GM23338 (cell line): Measurements from ENCODE around the gene TBX18. TPM values are rescaled to one million over a fixed set of nuclear protein-coding genes. Genes with fewer than 3 reads are reported as not detected.

Source experiments
- ATAC-seq: fragments of 200-7000 bp; cut with Tn5 transposase; 3 replicates; pipeline ENCODE4 v1.9.1; 2020
- DNase-seq: peaks from one replicate; pipeline ENCODE4 v3.0.0-alpha.2; 2015; ENCODE audit warnings: low spot score
- H2AFZ ChIP-seq: fragments of 200-600 bp; sonication (generic); 2 replicates; pipeline ENCODE4 v1.8.0; 2016; ENCODE audit warnings: antibody characterized with exemption, mild to moderate bottlenecking, moderate library complexity
- H3F3A ChIP-seq: fragments of 200-600 bp; sonication (generic); replicated peaks from 2 replicates; pipeline ENCODE4 v1.8.0; 2017; ENCODE audit warnings: antibody characterized with exemption, mixed run types, low read depth
- H3K27ac ChIP-seq: fragments of 200-600 bp; sonication (generic); 2 replicates; pipeline ENCODE4 v1.6.1; 2016; ENCODE audit warnings: low read depth
- H3K27me3 ChIP-seq: fragments of 200-600 bp; sonication (generic); 2 replicates; pipeline ENCODE4 v1.8.0; 2016; ENCODE audit warnings: mild to moderate bottlenecking, mixed run types, moderate library complexity; ENCODE audit not compliant: insufficient read depth
- H3K36me3 ChIP-seq: fragments of 200-600 bp; sonication (generic); 2 replicates; pipeline ENCODE4 v1.8.0; 2016; ENCODE audit warnings: mild to moderate bottlenecking; ENCODE audit not compliant: insufficient read depth
- H3K4me1 ChIP-seq: fragments of 200-600 bp; sonication (generic); 2 replicates; pipeline ENCODE4 v1.8.0; 2016; ENCODE audit warnings: mild to moderate bottlenecking, moderate library complexity; ENCODE audit not compliant: insufficient read depth
- H3K4me2 ChIP-seq: fragments of 200-600 bp; sonication (generic); 2 replicates; pipeline ENCODE4 v1.7.1; 2017; ENCODE audit warnings: mixed run types
- H3K4me3 ChIP-seq: fragments of 200-600 bp; sonication (generic); 2 replicates; pipeline ENCODE4 v1.6.1; 2016; ENCODE audit warnings: mixed run types
- H3K79me2 ChIP-seq: fragments of 200-600 bp; sonication (generic); replicated peaks from 2 replicates; pipeline ENCODE4 v1.8.0; 2017; ENCODE audit warnings: mild to moderate bottlenecking; ENCODE audit not compliant: insufficient read depth
- H3K9me2 ChIP-seq: fragments of 200-600 bp; sonication (generic); 2 replicates; pipeline ENCODE4 v1.8.0; 2017; ENCODE audit not compliant: insufficient read depth
- H4K20me1 ChIP-seq: fragments of 200-600 bp; sonication (generic); replicated peaks from 2 replicates; pipeline ENCODE4 v1.8.0; 2017; ENCODE audit warnings: mild to moderate bottlenecking; ENCODE audit not compliant: insufficient read depth
- H3K27ac Mint-ChIP-seq: 2 replicates; pipeline ENCODE4 v1.8.0; 2020; ENCODE audit warnings: inconsistent platforms, mild to moderate bottlenecking, moderate library complexity, mixed read lengths
- H3K27me3 Mint-ChIP-seq: 3 replicates; pipeline ENCODE4 v1.8.0; 2022; ENCODE audit warnings: low read depth, mild to moderate bottlenecking, moderate library complexity, mixed read lengths, inconsistent platforms; ENCODE audit not compliant: insufficient read depth, poor library complexity
- H3K36me3 Mint-ChIP-seq: 3 replicates; pipeline ENCODE4 v1.8.0; 2021; ENCODE audit warnings: low read depth, mild to moderate bottlenecking, inconsistent platforms, moderate library complexity, mixed read lengths
- H3K4me1 Mint-ChIP-seq: 3 replicates; pipeline ENCODE4 v1.8.0; 2020; ENCODE audit warnings: mild to moderate bottlenecking, inconsistent platforms, mixed read lengths
- H3K4me3 Mint-ChIP-seq: 3 replicates; pipeline ENCODE4 v1.8.0; 2021; ENCODE audit warnings: moderate library complexity, mild to moderate bottlenecking, inconsistent platforms, mixed read lengths
- H3K9me3 Mint-ChIP-seq: 3 replicates; pipeline ENCODE4 v1.8.0; 2020; ENCODE audit warnings: moderate library complexity, mild to moderate bottlenecking, inconsistent platforms, mixed read lengths
- EZH2 ChIP-seq: fragments of 200-600 bp; sonication (generic); IDR thresholded peaks from one replicate; pipeline ENCODE4 v1.8.0; 2017; ENCODE audit warnings: antibody characterized with exemption, mild to moderate bottlenecking, low read depth; ENCODE audit not compliant: unreplicated experiment
- EZH2phosphoT487 ChIP-seq: fragments of 200-600 bp; sonication (generic); IDR thresholded peaks from one replicate; pipeline ENCODE4 v1.8.1; 2018; ENCODE audit warnings: antibody characterized with exemption; ENCODE audit not compliant: unreplicated experiment
- NANOG ChIP-seq: IDR thresholded peaks from 2 replicates; pipeline ENCODE4 v1.6.1; 2016; ENCODE audit warnings: antibody characterized with exemption, borderline replicate concordance
- POLR2AphosphoS5 ChIP-seq: IDR thresholded peaks from 2 replicates; pipeline ENCODE4 v1.6.1; 2016; ENCODE audit warnings: antibody characterized with exemption, low read depth
- ZNF114 ChIP-seq: fragments of 250-450 bp; sonication (Bioruptor Pico); IDR thresholded peaks from 2 replicates; pipeline ENCODE4 v1.5.0; 2020; ENCODE audit warnings: mild to moderate bottlenecking, moderate library complexity
- ZNF462 ChIP-seq: fragments of 250-450 bp; sonication (Bioruptor Pico); IDR thresholded peaks from 2 replicates; pipeline ENCODE4 v1.5.0; 2020; ENCODE audit warnings: mild to moderate bottlenecking, moderate library complexity
- polyA plus RNA-seq: library from polyadenylated mRNA; unstranded; fragments of >200 nt; fragmentation: Nextera tagmentation; extraction: Ambion mirVana; gene quantifications from 2 replicates; pipeline ENCODE4 v1.2.1, GENCODE V29; 2016
- total RNA-seq: library from RNA; depleted of rRNA; stranded (reverse); fragments of >200 nt; shearing (Covaris generic); gene quantifications from 2 replicates; pipeline ENCODE4 v1.2.3, GENCODE V29; 2014
- TF ChIP-seq, protein P1 (sequence below): IDR thresholded peaks from 2 replicates; pipeline ENCODE4 v1.6.1; 2016; ENCODE audit warnings: antibody characterized with exemption
- TF ChIP-seq, protein P2 (sequence below), 2 experiments: fragments of 200-600 bp in 1 of 2; sonication (generic) in 1 of 2; conservative IDR thresholded peaks; 2 replicates each; pipeline versions ENCODE4 v1.5.1 to v1.6.1; 2016 to 2017; ENCODE audit warnings: antibody characterized with exemption in 2 of 2, low read depth in 2 of 2, mild to moderate bottlenecking in 2 of 2, moderate library complexity in 1 of 2
- TF ChIP-seq, protein P3 (sequence below): IDR thresholded peaks from one replicate; pipeline ENCODE4 v1.6.1; 2018; ENCODE audit warnings: antibody characterized with exemption; ENCODE audit not compliant: unreplicated experiment

TBX18 gene
- total and polyA plus RNA-seq, 2 experiments from 2014 or later, result 0.03 TPM; not detected in 1

DNA sequence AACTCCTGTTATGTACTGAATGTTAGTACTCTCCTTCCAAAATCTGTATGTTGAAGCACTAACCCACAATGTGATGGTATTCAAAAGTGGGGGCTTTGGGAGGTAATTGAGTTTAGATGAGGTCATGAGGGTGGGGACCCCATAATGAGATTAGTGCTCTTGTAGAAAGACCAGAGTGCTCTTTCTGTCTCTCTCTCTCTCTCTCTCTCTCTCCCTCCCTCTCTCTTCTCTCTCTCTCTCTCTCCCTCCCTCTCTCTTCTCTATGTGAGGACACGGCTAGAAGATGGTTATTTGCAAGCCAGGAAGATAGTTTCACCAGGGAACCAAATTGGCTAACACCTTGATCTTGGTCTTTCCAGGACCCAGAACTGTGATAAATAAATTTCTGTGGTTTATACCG, 107.4 kb downstream of the TBX18 start (continued):
- TF ChIP-seq ZNF462 (CRISPR knock-in tag) (no peak), NANOG (no peak)
- TF ChIP-seq, protein P1, sequence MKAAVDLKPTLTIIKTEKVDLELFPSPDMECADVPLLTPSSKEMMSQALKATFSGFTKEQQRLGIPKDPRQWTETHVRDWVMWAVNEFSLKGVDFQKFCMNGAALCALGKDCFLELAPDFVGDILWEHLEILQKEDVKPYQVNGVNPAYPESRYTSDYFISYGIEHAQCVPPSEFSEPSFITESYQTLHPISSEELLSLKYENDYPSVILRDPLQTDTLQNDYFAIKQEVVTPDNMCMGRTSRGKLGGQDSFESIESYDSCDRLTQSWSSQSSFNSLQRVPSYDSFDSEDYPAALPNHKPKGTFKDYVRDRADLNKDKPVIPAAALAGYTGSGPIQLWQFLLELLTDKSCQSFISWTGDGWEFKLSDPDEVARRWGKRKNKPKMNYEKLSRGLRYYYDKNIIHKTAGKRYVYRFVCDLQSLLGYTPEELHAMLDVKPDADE, result no peak

DNA sequence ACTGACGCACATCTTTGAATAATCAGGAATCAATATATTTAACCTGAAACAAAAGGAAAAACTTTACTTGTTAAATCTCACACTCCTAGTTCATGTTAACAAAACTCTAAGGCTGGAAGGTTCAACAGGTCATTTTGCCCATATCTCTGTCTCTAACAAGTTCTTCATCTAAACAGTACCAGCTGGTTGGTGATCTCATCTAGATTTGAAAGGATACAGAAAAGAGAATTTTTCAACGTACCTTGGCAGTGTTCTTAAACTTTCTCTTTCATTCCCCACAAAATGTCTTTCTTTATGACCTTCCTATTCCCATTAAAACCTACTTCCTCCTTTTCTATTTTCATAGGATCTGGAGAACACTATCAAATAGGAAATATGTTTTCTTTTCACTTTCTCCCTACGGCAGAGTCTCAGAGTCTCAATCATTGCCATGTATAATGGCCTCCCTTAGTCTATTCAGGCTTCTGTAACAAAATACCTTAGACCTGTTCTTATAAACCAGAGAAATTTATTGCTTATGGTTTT, 111.3 kb downstream of the TBX18 start:
- Mint-ChIP-seq H3K27me3 (no peaks in the 10 kb centered on the region), H3K27ac (no peak overlapping the region), H3K36me3 (no peaks in the 10 kb centered on the region), H3K4me1 (no peaks in the 10 kb centered on the region), H3K9me3 (no peaks in the 10 kb centered on the region), H3K4me3 (no peak overlapping the region)
- Histone ChIP-seq H3K4me3 (no peak overlapping the region), H2AFZ (no peak overlapping the region), H3K27me3 (no peaks in the 10 kb centered on the region), H3K9me2 (peaks cover 7% of the 10 kb centered on the region; the same call in 1 of the 2 replicates), H3K36me3 (no peaks in the 10 kb centered on the region), H4K20me1 (no peaks in the 10 kb centered on the region), H3K4me1 (no peaks in the 10 kb centered on the region), H3K4me2 (no peak overlapping the region), H3K27ac (no peak overlapping the region), H3F3A (no peaks in the 10 kb centered on the region), H3K79me2 (no peaks in the 10 kb centered on the region)
- DNase-seq, result no peak
- ATAC-seq, result no peak
- TF ChIP-seq, protein P2, sequence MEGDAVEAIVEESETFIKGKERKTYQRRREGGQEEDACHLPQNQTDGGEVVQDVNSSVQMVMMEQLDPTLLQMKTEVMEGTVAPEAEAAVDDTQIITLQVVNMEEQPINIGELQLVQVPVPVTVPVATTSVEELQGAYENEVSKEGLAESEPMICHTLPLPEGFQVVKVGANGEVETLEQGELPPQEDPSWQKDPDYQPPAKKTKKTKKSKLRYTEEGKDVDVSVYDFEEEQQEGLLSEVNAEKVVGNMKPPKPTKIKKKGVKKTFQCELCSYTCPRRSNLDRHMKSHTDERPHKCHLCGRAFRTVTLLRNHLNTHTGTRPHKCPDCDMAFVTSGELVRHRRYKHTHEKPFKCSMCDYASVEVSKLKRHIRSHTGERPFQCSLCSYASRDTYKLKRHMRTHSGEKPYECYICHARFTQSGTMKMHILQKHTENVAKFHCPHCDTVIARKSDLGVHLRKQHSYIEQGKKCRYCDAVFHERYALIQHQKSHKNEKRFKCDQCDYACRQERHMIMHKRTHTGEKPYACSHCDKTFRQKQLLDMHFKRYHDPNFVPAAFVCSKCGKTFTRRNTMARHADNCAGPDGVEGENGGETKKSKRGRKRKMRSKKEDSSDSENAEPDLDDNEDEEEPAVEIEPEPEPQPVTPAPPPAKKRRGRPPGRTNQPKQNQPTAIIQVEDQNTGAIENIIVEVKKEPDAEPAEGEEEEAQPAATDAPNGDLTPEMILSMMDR (conservative IDR thresholded peaks at IDR 0.05; ENCODE audit: low read depth in 2 of 2), result no peak
- TF ChIP-seq EZH2phosphoT487, result no peak
- no peak for TF ChIP-seq POLR2AphosphoS5
- no peak for TF ChIP-seq ZNF114 (CRISPR knock-in tag)
- TF ChIP-seq, protein P3, sequence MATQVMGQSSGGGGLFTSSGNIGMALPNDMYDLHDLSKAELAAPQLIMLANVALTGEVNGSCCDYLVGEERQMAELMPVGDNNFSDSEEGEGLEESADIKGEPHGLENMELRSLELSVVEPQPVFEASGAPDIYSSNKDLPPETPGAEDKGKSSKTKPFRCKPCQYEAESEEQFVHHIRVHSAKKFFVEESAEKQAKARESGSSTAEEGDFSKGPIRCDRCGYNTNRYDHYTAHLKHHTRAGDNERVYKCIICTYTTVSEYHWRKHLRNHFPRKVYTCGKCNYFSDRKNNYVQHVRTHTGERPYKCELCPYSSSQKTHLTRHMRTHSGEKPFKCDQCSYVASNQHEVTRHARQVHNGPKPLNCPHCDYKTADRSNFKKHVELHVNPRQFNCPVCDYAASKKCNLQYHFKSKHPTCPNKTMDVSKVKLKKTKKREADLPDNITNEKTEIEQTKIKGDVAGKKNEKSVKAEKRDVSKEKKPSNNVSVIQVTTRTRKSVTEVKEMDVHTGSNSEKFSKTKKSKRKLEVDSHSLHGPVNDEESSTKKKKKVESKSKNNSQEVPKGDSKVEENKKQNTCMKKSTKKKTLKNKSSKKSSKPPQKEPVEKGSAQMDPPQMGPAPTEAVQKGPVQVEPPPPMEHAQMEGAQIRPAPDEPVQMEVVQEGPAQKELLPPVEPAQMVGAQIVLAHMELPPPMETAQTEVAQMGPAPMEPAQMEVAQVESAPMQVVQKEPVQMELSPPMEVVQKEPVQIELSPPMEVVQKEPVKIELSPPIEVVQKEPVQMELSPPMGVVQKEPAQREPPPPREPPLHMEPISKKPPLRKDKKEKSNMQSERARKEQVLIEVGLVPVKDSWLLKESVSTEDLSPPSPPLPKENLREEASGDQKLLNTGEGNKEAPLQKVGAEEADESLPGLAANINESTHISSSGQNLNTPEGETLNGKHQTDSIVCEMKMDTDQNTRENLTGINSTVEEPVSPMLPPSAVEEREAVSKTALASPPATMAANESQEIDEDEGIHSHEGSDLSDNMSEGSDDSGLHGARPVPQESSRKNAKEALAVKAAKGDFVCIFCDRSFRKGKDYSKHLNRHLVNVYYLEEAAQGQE, result no peak
- no peak for TF ChIP-seq EZH2
